SK-N-MC (cell line): ENCODE measurements around the gene CDKAL1.

Experiments used
- DNase-seq: peaks from one replicate; pipeline ENCODE4 v3.0.0-alpha.2; 2011; ENCODE audit warnings: low read depth, low spot score
- H3K27ac ChIP-seq: fragments of 200-600 bp; sonication (generic); 2 replicates; pipeline ENCODE4 v1.5.1; 2016; ENCODE audit warnings: mixed run types
- H3K36me3 ChIP-seq: fragments of 200-600 bp; sonication (generic); 2 replicates; pipeline ENCODE4 v1.6.1; 2017; ENCODE audit warnings: antibody characterized with exemption, low read length, mixed read lengths; ENCODE audit not compliant: insufficient read depth
- H3K4me3 ChIP-seq: fragments of 200-600 bp; sonication (generic); 2 replicates; pipeline ENCODE4 v1.5.1; 2016
- H3K9ac ChIP-seq: fragments of 200-600 bp; sonication (generic); 2 replicates; pipeline ENCODE4 v1.8.0; 2017; ENCODE audit warnings: mixed run types, mixed read lengths; ENCODE audit not compliant: insufficient read length
- H3K9me3 ChIP-seq: fragments of 200-600 bp; sonication (generic); 2 replicates; pipeline ENCODE4 v1.6.1; 2017; ENCODE audit warnings: low read depth, mild to moderate bottlenecking, antibody characterized with exemption, low read length, moderate library complexity, mixed read lengths
- EZH2 ChIP-seq: fragments of 200-600 bp; sonication (generic); IDR thresholded peaks from one replicate; pipeline ENCODE4 v1.6.1; 2017; ENCODE audit warnings: antibody characterized with exemption
- FOXP2 ChIP-seq: optimal IDR thresholded peaks from 2 replicates; pipeline ENCODE3; 2011; ENCODE audit warnings: mild to moderate bottlenecking, moderate library complexity; ENCODE audit not compliant: insufficient read depth; ENCODE audit errors: extremely low read length, control extremely low read depth
- POLR2AphosphoS5 ChIP-seq: IDR thresholded peaks from 2 replicates; pipeline ENCODE4 v1.6.1; 2012; ENCODE audit warnings: mild to moderate bottlenecking, low read depth, low read length, borderline replicate concordance

CDKAL1 gene

DNA sequence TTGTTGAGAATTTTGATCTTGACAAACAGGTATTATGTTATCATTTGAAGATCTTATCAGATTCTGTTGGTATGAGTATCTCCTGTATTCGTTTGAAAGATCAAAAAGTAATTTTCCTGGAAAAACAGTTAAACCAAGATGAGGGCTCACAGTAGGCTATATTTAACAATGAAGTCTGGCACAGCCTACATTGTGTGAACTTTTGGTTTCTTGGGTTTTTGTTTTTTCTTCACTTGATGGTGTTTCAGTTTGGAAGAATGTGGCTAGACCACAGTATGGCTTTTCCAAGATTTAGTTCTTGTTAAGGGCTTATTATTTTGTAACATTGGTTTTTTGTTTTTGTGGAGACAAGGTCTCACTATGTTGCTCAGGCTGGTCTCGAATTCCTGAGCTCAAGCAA lies 306.4 kb downstream of the CDKAL1 start:
- TF ChIP-seq FOXP2 (no peak), EZH2 (no peak), POLR2AphosphoS5 (no peak)
- DNase-seq, result no peak
- Histone ChIP-seq H3K9me3 (no peaks in the 10 kb centered on the region), H3K4me3 (no peak overlapping the region), H3K9ac (no peak overlapping the region), H3K36me3 (no peaks in the 10 kb centered on the region), H3K27ac (no peak overlapping the region)

DNA sequence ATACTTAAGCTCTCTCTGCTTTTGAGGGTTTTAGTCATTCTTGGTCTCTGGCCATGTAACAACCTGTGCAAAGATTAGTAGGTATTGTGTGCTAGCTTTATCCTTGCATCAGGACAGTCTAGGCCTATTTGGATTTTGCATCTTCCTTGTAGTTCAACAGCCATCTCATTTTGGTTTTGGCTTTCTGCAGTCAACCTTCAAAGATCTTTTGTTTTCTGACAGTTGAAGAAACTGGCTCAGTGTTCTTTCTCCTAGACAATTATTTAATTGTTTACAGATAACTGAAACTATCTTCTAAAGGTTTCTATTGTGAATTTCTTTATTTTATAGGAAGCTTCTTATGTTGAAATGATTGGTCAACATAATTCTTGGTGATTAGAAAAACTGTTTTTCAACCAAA lies 307.5 kb downstream of the CDKAL1 start:
- no peak for DNase-seq
- TF ChIP-seq POLR2AphosphoS5 (no peak), FOXP2 (no peak), EZH2 (no peak)
- Histone ChIP-seq H3K9ac (no peak overlapping the region), H3K27ac (no peak overlapping the region), H3K4me3 (no peak overlapping the region), H3K36me3 (no peaks in the 10 kb centered on the region), H3K9me3 (no peaks in the 10 kb centered on the region)

DNA sequence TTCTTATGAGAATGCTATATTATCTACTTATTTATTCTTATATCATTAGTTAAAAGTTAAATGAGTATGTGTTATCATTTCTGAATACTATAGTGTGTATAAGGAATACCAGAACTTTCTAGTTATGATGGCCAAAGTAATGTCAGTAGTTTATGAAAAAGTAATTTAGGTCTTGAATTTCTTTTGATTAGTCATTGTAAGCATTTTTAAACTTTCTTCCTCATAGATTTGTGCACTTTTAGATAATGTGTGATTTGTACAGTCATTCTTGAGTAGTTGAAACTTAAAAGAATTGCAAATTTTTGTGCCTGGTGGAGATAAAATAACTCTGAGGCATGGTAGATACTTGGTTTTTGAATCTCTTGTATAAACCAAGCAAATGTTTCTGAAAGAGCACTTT lies 311.3 kb downstream of the CDKAL1 start:
- no peaks in the 10 kb centered on the region for H3K36me3 ChIP-seq
- TF ChIP-seq FOXP2, result no peak
- no peak for TF ChIP-seq EZH2
- TF ChIP-seq POLR2AphosphoS5, result no peak

DNA sequence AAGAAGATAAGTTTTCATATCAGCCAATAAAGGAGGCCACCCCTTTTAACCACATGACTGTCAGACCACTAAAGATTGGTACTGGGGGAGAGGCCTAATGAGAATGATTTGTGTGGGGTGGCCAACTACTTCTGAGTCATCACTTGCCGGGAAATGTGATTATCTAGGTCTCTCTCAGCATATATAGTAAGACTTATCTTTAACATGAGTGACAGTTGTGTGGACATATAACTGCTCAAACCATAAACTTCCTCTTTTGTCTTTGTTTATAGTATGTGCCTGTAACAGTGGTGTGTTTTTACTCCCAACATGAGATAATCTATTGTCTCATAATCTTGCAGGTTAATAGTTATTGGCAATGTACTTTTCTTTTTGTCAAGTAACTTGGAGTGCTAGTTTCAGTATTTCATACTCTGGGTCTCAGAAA lies 312.4 kb downstream of the CDKAL1 start:
- H3K9ac ChIP-seq, result no peak overlapping the region
- DNase-seq, result no peak
- H3K9me3 ChIP-seq, result no peaks in the 10 kb centered on the region

More for the DNA sequence above, 311.3 kb downstream of the CDKAL1 start:
- H3K27ac ChIP-seq, result no peak overlapping the region
- H3K9me3 ChIP-seq, result no peaks in the 10 kb centered on the region
- no peak overlapping the region for H3K4me3 ChIP-seq
- H3K9ac ChIP-seq, result no peak overlapping the region
- no peak for DNase-seq

DNA sequence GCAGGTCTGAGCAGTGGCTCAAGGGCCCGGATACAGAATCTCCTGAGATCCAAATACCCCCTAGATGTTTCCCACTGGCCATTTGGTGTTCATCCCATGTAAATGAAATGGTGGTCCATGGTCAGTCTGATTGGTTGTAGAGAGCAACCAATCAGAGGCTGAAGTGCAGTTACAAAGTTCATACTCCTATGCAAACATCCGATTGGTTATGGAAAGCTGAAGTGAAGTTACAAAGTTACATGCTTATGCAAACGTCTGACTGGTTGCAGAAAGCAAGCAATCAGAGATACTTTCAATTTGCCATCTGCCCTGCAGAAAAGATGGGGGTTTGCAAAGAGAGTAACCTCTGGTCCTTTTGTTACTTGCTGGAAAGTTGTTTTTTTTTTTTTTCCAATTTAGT lies 313.6 kb downstream of the CDKAL1 start:
- no peaks in the 10 kb centered on the region for H3K9me3 ChIP-seq
- TF ChIP-seq POLR2AphosphoS5 (no peak), FOXP2 (no peak), EZH2 (no peak)
- no peak overlapping the region for H3K9ac ChIP-seq
- H3K27ac ChIP-seq, result no peak overlapping the region
- no peaks in the 10 kb centered on the region for H3K36me3 ChIP-seq
- H3K4me3 ChIP-seq, result no peak overlapping the region
- DNase-seq, result no peak

More for the DNA sequence above, 312.4 kb downstream of the CDKAL1 start:
- H3K27ac ChIP-seq, result no peak overlapping the region
- no peaks in the 10 kb centered on the region for H3K36me3 ChIP-seq
- TF ChIP-seq POLR2AphosphoS5, result no peak
- TF ChIP-seq EZH2, result no peak
- TF ChIP-seq FOXP2, result no peak
- no peak overlapping the region for H3K4me3 ChIP-seq

DNA sequence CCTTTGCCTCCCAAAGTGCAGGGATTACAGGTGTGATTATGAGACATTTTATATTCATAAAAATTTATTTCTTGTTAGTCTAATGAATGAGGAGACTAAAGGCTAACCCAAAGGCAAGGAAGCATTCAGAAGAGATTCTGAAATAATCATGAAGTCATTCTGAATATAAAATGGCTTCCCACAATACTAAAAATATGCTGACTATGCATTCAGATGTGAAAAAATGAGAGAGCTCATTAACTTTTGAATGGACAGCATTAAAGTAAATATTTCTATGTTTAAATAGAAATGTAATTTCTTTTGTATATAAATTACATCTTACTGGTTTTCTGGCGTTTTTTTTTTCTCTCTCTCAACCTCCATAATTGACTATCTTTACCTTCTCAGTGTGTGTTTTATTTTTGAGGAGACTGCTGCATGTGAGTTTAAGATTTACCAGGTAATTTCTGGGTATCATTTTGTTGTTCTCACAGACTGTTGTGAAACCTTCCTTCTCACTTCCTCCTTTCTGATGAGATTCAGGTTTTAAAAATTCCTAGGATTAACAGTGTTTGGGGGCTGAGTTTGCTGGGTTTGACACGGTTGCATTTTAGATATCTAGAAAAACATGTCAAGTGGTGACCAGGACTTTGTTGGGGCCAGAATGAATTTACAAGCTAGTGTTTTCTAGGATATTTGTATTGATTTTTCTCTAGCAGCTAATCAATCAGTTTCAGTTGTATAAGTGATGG lies 316.6 kb downstream of the CDKAL1 start:
- Histone ChIP-seq H3K27ac (no peak overlapping the region), H3K36me3 (no peaks in the 10 kb centered on the region), H3K9me3 (no peaks in the 10 kb centered on the region), H3K4me3 (no peak overlapping the region), H3K9ac (no peak overlapping the region)
- TF ChIP-seq POLR2AphosphoS5, result no peak
- no peak for TF ChIP-seq FOXP2
- TF ChIP-seq EZH2, result no peak
- no peak for DNase-seq

DNA sequence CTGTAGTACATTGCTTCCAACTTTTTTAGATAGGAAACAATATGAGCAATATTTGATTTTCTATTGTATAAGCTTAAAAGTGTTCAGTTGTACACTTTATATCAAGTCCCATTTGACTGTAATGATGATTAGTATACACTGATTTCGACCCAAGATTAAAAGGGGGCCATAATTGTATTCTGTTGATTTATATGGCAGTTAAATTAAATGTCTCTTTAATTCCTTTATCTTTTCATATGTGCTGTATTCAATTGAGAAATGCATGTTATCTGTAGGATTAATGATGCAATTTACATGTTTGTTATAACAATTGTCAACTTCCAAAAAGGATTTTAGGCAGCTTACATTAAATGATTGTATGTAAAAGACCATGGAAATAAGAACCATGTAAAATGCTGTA lies 317.5 kb downstream of the CDKAL1 start:
- TF ChIP-seq EZH2 (no peak), POLR2AphosphoS5 (no peak), FOXP2 (no peak)
- H3K36me3 ChIP-seq, result no peaks in the 10 kb centered on the region
- no peak overlapping the region for H3K27ac ChIP-seq
- H3K9me3 ChIP-seq, result no peaks in the 10 kb centered on the region
- H3K9ac ChIP-seq, result no peak overlapping the region
- DNase-seq, result no peak
- H3K4me3 ChIP-seq, result no peak overlapping the region

DNA sequence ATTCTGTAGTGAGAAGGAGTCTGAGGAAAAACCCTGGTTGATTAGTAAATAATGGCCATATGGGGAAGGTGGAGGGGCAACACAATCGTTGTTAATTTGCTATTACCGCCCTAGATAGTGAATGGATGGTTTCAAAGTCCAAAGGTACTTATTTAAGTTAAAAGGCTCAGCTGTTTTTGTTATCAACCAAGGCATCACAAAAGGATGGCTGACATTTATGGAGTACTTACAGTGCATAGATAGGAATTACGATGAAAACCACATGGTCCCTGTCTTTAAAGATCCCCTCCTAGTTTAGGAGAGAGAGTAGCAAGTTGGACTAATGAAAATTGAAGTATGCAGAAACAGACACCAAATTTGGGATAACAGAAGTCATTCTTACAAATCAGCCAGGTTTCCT lies 319.6 kb downstream of the CDKAL1 start:
- no peak for TF ChIP-seq FOXP2
- no peak for TF ChIP-seq EZH2
- no peak for TF ChIP-seq POLR2AphosphoS5
- Histone ChIP-seq H3K4me3 (no peak overlapping the region), H3K9ac (no peak overlapping the region), H3K36me3 (no peaks in the 10 kb centered on the region), H3K9me3 (no peaks in the 10 kb centered on the region), H3K27ac (no peak overlapping the region)
- DNase-seq, result no peak
